Measurements from ENCODE around the gene RNF39. TPM values are rescaled to one million over a fixed set of nuclear protein-coding genes. Genes with fewer than 3 reads are reported as not detected.

The RNF39 gene
- total RNA-seq, 4 donors from 2014 or later = 0.42 TPM; not detected in 3

Small RNA genes within 50 kb of the gene (small RNA-seq; reads per million reads assigned to genes)
- gene RF02218 (not detected), gene RF02219 (not detected), gene RF02220 (not detected)

Other genes starting within 250 kb of the RNF39 start
- gene HLA-G, start 247.9 kb downstream of the RNF39 start, total RNA-seq = not detected
- 100 to 1,000 TPM; 219 to 566 (median 521) TPM for gene HLA-A, start 133.2 kb downstream of the RNF39 start, total RNA-seq
- gene POLR1H, start 14.5 kb downstream of the RNF39 start, total RNA-seq = 10 to 100 TPM; 22.4 to 30.6 (median 24.8) TPM
- gene PPP1R11, start 8.6 kb downstream of the RNF39 start, total RNA-seq = 10 to 100 TPM; 28.2 to 39.8 (median 34.2) TPM
- gene TRIM31, start 37.3 kb upstream of the RNF39 start, total RNA-seq = not detected
- not detected for gene TRIM40, start 60.4 kb upstream of the RNF39 start, total RNA-seq
- gene TRIM10, start 85.4 kb upstream of the RNF39 start, total RNA-seq = not detected
- gene TRIM15, start 87.8 kb upstream of the RNF39 start, total RNA-seq = not detected
- gene TRIM26, start 137.6 kb upstream of the RNF39 start, total RNA-seq = 10 to 100 TPM; 26.9 to 46.8 (median 37.6) TPM